Fibroblast of gingiva (primary cell): ENCODE results near the gene CTNNA3.

Experiments used
- DNase-seq: peaks from one replicate; pipeline ENCODE4 v3.0.0-alpha.2; 2011; ENCODE audit warnings: low read depth

Gene CTNNA3

GRCh38 chr10:66534866-66535265 is 1161.1 kb downstream of the CTNNA3 start:
- DNase-seq: no peak

GRCh38 chr10:66521506-66521905 is 1174.5 kb downstream of the CTNNA3 start:
- DNase-seq: no peak

GRCh38 chr10:66519616-66520015 is 1176.4 kb downstream of the CTNNA3 start:
- no peak for DNase-seq

GRCh38 chr10:66514666-66515065 is 1181.3 kb downstream of the CTNNA3 start:
- no peak for DNase-seq

DNA sequence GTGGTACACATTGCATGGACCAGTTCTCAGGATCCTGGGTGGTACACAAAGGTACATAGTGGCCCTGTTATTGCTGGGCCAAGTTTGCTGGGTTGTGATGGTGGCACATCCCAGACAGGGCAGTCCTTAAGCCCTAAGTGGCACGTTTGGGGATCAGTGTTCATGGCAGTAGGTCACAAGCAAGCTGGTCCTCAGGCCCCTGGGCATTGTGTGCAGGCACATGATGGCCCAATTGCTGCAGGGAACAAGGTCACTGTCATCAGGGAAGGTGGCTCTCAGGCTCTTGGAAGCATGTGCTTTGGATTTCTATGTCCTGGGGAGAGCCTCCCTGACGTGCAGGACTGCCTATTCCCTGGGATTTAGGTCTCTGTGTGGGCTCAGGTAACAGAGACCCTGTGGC is 1182.5 kb downstream of the CTNNA3 start:
- no peak for DNase-seq

DNA sequence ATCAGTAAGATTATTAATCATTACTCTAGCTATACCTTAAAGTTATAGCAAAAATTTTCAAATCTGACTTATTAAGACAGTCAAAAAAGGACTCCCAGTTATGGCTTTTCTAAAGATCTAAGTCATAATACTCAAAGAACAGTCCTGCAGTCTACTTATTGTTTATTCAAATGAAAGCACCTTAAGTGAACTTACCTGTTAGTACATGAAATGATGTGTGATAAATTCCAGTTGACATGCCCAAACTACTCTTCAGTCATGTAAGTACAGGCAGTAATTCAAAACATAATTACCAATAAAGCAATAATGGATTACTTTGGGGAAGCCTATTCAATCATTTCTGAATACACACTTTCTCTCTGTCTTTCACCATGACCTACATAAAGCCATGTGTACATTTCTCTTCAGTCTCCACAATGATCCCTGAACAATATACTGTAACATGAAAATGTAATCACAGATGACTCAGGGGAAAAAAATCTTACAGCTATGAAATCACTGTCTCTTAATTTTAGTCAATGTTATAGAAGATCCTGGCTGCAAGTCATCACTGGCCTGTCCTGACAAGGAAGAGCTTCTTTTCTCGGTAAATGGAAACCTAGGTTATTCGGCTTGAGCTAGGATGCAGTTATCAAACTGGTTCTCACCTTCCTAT is 1190.9 kb downstream of the CTNNA3 start:
- DNase-seq: no peak

DNA sequence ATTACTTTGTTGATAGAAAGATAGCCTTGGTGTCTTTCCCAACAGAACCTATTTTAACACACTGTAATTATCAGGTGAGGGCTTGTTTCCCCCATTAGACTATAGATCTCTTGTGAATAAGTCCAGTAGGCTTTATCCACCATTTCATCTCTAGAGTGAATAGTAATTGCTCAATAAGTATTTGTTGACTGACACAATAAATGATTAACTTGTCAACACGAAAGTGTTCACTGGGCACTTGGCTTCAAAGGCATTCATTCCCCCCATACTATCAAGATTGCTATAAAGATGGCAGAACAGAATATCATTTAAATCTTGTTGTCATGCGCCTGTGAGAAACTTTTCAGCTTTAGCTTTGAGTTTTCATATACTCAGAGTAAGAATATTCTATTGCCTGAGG is 1194.6 kb downstream of the CTNNA3 start:
- DNase-seq: no peak

GRCh38 chr10:66483966-66484365 is 1212.0 kb downstream of the CTNNA3 start:
- DNase-seq: no peak

- DNase-seq: no peak
Observed at GRCh38 chr10:66472156-66472555, 1223.8 kb downstream of the CTNNA3 start.

DNA sequence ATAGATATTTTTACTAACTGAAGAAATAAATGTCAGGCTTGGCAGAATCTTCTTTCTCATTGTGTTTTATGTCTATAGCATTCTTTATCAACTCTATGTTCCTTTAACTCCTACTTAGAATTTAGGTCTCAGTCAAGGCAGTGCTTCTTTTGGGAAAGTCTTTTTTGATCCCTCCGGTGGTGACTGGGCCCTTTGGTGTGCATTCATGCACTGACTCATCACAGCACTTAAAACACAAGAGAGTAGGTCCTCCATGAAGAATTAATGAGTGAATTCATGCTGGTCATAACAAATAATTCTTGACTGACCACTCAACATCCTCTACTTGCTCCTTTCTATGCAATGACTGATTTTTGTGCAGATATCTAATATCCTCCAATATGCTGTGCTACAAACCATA is 1229.0 kb downstream of the CTNNA3 start:
- DNase-seq: no peak

- DNase-seq: no peak
Observed at GRCh38 chr10:66466622-66467021, 1229.4 kb downstream of the CTNNA3 start.

DNA sequence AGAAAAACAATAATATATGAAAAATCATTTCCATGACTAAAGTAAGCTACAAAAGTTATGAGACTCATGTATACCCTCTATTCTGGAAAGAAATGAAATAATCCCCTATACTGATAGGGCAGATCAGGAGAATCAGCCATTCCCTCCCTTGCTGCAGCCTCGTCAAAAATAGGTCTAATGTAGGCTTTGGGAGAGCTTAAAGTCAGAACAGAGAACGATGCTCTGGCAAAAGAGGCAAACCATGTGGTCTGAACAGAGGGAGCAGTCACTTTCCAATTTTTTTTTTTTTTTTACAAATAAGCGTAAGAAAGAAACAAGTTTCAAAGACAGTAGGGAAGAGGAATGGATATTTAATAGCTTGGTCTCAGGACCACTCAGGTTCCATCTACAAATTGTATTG is 1232.4 kb downstream of the CTNNA3 start:
- DNase-seq: no peak

DNA sequence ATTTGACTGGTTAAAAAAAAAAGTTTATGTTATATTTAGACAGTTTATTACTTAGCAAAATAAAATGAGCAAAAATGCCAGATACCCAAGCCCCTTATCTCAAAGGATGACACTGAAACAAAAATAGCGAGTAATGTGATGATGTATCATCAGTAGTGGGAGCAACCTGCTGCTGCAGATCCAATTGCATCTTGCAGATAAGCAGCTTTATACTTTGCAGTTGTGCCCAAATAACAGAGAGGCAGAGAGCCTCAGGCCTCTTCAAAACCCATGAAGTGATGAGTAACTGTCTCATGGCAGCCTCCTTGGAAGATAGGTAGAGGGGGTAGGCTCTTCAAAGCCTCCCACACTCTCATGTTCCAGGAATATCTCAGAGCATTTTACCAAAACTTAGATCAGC is 1238.4 kb downstream of the CTNNA3 start:
- DNase-seq: no peak

DNA sequence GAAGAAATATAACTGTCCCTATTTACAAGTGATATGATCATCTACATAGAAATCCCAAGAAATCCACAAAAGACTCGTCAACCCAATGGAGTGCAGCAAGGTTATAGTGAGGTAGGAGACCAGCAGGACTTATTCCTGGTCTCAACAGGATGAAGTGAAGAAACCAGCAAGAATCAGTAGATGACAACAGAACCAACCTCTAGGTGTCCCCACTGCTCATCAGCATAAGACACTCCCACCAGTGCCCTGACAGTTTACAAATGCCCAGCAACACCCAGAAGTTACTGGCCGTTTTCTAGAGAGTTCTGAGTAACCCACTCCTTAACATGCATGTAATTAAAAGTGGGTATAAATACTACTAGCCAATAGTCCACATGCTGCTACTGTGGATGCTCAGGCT is 1240.7 kb downstream of the CTNNA3 start:
- DNase-seq: no peak

DNA sequence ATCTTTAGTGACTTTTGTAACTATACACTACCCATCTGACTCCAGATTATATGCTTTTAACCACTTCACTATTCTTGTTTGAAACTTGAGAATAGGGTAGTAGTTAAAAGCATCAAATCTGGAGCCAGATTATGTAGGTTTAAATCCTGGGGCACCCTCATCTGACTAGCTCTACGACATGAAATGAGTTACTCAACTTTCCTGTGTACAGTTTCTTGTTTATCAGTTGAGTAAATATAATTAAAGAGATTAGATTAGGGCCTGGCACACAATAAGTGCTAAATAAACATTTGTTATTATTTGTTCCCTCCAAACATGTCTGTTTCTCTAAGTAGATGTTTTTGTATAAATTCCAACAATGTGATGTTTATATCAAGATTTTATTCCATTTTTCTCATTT is 1255.4 kb downstream of the CTNNA3 start:
- DNase-seq: no peak

- DNase-seq: no peak
Observed at GRCh38 chr10:66414943-66415342, 1281.1 kb downstream of the CTNNA3 start.

DNA sequence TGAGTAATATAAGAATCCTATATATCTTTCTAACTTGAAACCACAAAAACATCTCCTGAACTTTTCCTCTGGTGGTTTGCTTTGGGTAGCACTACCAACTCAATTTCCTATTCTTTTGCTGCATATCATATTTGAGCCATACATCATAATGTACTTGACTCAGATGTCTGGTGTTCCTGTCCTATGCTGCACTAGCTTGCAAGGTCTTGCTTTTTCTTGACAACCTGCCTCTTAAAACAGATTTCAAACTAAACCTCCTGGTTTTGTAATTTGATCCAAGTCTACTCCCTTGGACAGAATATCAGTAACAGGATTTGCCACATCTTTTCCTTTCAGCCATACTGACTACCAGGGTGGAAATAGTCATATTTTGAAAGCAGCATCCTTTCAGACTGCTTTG is 1290.4 kb downstream of the CTNNA3 start:
- DNase-seq: no peak

GRCh38 chr10:66398669-66399068 is 1297.3 kb downstream of the CTNNA3 start:
- DNase-seq: no peak

DNA sequence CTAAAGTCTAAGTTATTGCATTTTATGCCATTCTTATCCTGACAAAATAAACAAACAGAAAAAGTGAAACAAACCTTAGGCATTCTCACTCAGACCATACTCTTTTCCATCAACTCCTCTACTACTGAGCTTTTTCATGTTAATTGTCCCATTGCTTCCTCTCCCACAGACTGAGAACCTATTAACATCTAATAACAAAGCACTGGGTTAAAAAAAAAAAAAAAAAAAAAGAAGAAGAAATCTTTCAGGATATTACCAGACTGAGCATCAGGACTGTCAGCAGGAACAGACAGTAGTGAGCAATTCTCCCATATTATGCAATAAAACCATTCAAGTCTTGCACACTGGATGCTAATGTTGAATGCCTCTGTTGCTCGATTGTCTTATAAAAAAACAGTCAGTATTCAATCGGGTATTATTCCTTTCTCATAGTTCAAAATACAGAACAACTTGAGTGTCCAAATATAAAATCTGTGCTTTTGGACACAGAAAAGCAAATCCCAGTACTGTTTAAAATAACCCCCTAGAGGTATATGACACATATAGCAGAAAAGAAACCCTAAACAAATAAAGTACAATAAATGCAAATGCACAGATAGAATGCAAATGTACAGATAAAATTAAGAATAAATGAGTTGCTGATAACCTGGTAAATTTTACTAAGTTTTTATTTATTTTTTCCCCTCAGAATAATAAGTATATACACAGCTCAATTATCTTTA is 1301.5 kb downstream of the CTNNA3 start:
- no peak for DNase-seq

DNA sequence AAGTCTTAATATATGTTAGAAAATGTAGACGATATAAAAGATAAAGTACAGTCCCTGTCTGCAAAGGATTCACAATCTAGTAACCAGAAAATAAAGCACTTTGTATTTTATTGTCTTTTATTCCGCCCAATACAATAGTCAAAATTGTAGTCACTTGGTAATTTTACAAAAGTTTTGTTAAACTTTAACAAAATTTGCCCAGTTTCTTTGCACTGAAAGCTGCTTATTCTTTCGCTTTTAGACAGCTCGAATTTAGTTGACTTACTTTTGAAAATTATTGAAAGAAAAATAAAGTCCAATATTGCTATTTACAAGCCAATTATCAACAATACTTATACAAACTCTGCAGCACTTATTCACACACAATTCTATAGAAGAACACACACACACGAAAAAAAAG is 1305.1 kb downstream of the CTNNA3 start:
- DNase-seq: no peak

GRCh38 chr10:66381045-66381444 is 1315.0 kb downstream of the CTNNA3 start:
- no peak for DNase-seq

GRCh38 chr10:66378117-66378876 is 1317.7 kb downstream of the CTNNA3 start:
- DNase-seq: no peak

GRCh38 chr10:66368146-66368545 is 1327.8 kb downstream of the CTNNA3 start:
- no peak for DNase-seq
